Gastroesophageal sphincter (tissue), 3 donors: ENCODE measurements around the gene LRFN2.

Experiments used
- CTCF ChIP-seq, 4 experiments: fragments of 200-600 bp in 2 of 4; fragments of 450-650 bp in 2 of 4; sonication (generic) in 1 of 4; IDR thresholded peaks; one replicate each; pipeline ENCODE4 v1.5.1; 2017 to 2019; ENCODE audit warnings: antibody characterized with exemption in 4 of 4, mild to moderate bottlenecking in 2 of 4, moderate library complexity in 2 of 4
- EP300 ChIP-seq: sonication (generic); formaldehyde crosslinking; IDR thresholded peaks from one replicate; pipeline ENCODE4 v1.6.1; 2017; ENCODE audit warnings: antibody characterized with exemption, mild to moderate bottlenecking
- POLR2AphosphoS5 ChIP-seq: sonication (generic); formaldehyde crosslinking; IDR thresholded peaks from one replicate; pipeline ENCODE4 v1.6.1; 2017; ENCODE audit warnings: antibody characterized with exemption

GRCh38 chr6:40517654-40518053 lies 69.5 kb downstream of the LRFN2 start:
- TF ChIP-seq EP300 (no peak), CTCF (IDR thresholded peaks at IDR 0.05) (no peak), POLR2AphosphoS5 (no peak)
